Neuronal stem cell (in vitro differentiated cells): Measurements from ENCODE around the gene TBKBP1.

Experiments used
- DNase-seq: peaks from one replicate; pipeline ENCODE4 v3.0.0-alpha.2; 2013; ENCODE audit warnings: low spot score
- H2AFZ ChIP-seq: one replicate; pipeline ENCODE4 v1.6.1; 2013; ENCODE audit warnings: mild to moderate bottlenecking, low read length, inconsistent platforms
- H2AK5ac ChIP-seq: 2 replicates; pipeline ENCODE4 v1.6.1; 2013; ENCODE audit warnings: low read depth, mild to moderate bottlenecking, inconsistent platforms, low read length, moderate library complexity, mixed read lengths
- H2BK120ac ChIP-seq: 2 replicates; pipeline ENCODE4 v1.6.1; 2013; ENCODE audit warnings: low read depth, mild to moderate bottlenecking, inconsistent platforms, low read length, moderate library complexity, mixed read lengths
- H2BK12ac ChIP-seq: one replicate; pipeline ENCODE4 v1.6.1; 2013; ENCODE audit warnings: low read length, inconsistent platforms
- H2BK15ac ChIP-seq: 2 replicates; pipeline ENCODE4 v1.6.1; 2013; ENCODE audit warnings: mild to moderate bottlenecking, low read length, inconsistent platforms, mixed read lengths
- H2BK5ac ChIP-seq: one replicate; pipeline ENCODE4 v1.6.1; 2013; ENCODE audit warnings: inconsistent platforms, mild to moderate bottlenecking, low read length, moderate library complexity
- H3K14ac ChIP-seq: one replicate; pipeline ENCODE4 v1.6.1; 2013; ENCODE audit warnings: low read length, inconsistent platforms
- H3K18ac ChIP-seq: 2 replicates; pipeline ENCODE4 v1.6.1; 2013; ENCODE audit warnings: low read length, inconsistent platforms
- H3K23ac ChIP-seq: 2 replicates; pipeline ENCODE4 v1.6.1; 2013; ENCODE audit warnings: low read depth, mild to moderate bottlenecking, mixed read lengths, low read length, inconsistent platforms; ENCODE audit not compliant: poor library complexity
- H3K27ac ChIP-seq: replicated peaks from 3 replicates; pipeline ENCODE4 v1.5.1; 2013; ENCODE audit warnings: low read length, inconsistent platforms
- H3K27me3 ChIP-seq, 3 experiments: 2 replicates each; pipeline ENCODE4 v1.6.1; 2013; ENCODE audit warnings: low read length in 3 of 3, mild to moderate bottlenecking in 2 of 3, inconsistent platforms in 1 of 3, low read depth in 1 of 3, mixed read lengths in 1 of 3, moderate library complexity in 1 of 3; ENCODE audit not compliant: control insufficient read depth in 3 of 3, insufficient read depth in 3 of 3
- H3K36me3 ChIP-seq, 2 donors: replicated peaks in 1 of 2; 2 replicates each; pipeline ENCODE4 v1.6.1; 2013; ENCODE audit warnings: low read length in 2 of 2; ENCODE audit not compliant: control insufficient read depth in 2 of 2, insufficient read depth in 2 of 2
- H3K4ac ChIP-seq: 2 replicates; pipeline ENCODE4 v1.6.1; 2013; ENCODE audit warnings: inconsistent platforms, mild to moderate bottlenecking, low read length, moderate library complexity
- H3K4me1 ChIP-seq, 2 donors: 1 replicate in 1 of 2; 2 replicates in 1 of 2; pipeline ENCODE4 v1.6.1; 2013; ENCODE audit warnings: low read length in 2 of 2, low read depth in 1 of 2; ENCODE audit not compliant: control insufficient read depth in 2 of 2, insufficient read depth in 1 of 2
- H3K4me2 ChIP-seq: one replicate; pipeline ENCODE4 v1.6.1; 2013; ENCODE audit warnings: mild to moderate bottlenecking, low read length, inconsistent platforms; ENCODE audit not compliant: insufficient read depth, poor library complexity, severe bottlenecking
- H3K4me3 ChIP-seq, 2 donors: 2 replicates each; pipeline ENCODE4 v1.5.1; 2013; ENCODE audit warnings: low read length in 2 of 2, mild to moderate bottlenecking in 2 of 2, inconsistent platforms in 1 of 2, moderate library complexity in 1 of 2
- H3K79me1 ChIP-seq: one replicate; pipeline ENCODE4 v1.6.1; 2013; ENCODE audit warnings: low read depth, mild to moderate bottlenecking, inconsistent platforms, low read length, moderate library complexity
- H3K9ac ChIP-seq: one replicate; pipeline ENCODE4 v1.6.1; 2013; ENCODE audit warnings: mild to moderate bottlenecking, low read depth, low read length, inconsistent platforms; ENCODE audit not compliant: poor library complexity
- H3K9me3 ChIP-seq, 2 donors: replicated peaks in 1 of 2; 2 replicates each; pipeline versions ENCODE3 to v1.6.1; 2013; ENCODE audit warnings: low read length in 2 of 2, mild to moderate bottlenecking in 2 of 2, inconsistent platforms in 1 of 2, low read depth in 1 of 2, mixed read lengths in 1 of 2, moderate library complexity in 1 of 2; ENCODE audit not compliant: control insufficient read depth in 2 of 2, insufficient read depth in 1 of 2
- H4K8ac ChIP-seq: one replicate; pipeline ENCODE4 v1.6.1; 2013; ENCODE audit warnings: low read depth, mild to moderate bottlenecking, inconsistent platforms, low read length, moderate library complexity
- H4K91ac ChIP-seq: one replicate; pipeline ENCODE4 v1.6.1; 2013; ENCODE audit warnings: low read length, low read depth, mild to moderate bottlenecking, inconsistent platforms; ENCODE audit not compliant: poor library complexity
- WGBS, 2 donors: extraction: QIAGEN DNeasy Blood & Tissue Kit; methylation state at CpG; one replicate each; pipeline ENCODE4 v1.1.7; 2013; ENCODE audit warnings: missing lambda C conversion rate in 2 of 2, mixed read lengths in 1 of 2; ENCODE audit not compliant: insufficient read length in 2 of 2, insufficient replicate concordance in 1 of 2; ENCODE audit errors: extremely low coverage in 2 of 2; 5-methylcytosine and 5-hydroxymethylcytosine counted together

Gene TBKBP1

DNA sequence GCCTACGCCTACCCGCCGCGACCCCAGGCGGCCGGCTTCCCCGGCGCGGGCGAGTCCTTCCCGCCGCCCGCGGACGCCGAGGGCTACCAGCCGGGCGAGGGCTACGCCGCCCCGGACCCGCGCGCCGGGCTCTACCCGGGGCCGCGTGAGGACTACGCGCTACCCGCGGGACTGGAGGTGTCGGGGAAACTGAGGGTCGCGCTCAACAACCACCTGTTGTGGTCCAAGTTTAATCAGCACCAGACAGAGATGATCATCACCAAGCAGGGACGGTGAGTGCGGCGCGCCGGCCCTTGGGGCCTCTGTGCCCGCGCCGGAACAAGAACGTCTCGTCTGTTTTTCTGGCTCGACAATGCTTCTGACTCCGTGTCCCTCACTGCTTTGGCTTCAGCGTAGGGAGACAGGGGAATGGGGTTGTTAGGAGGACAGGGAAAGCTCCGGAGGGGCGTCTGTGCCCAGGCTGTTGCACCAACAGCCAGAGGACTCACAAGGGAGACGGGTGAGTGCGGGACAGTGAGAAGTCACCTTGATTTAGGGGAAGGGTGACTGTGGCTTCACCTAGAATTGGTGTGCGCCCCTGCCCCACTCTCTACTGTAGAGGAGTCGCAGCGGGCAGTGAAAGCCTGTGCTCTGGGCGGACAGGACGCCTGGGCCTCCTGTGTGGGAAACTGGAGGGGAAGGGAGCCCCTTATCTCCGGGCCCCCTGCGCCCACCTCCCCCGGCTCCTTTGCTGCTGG, 39.9 kb downstream of the TBKBP1 start:
- Histone ChIP-seq H2AFZ (peak overlapping the region; percentile 86), H3K4me2 (peak overlapping the region; percentile 73), H2AK5ac (no peak overlapping the region), H3K18ac (no peak overlapping the region), H2BK5ac (no peak overlapping the region), H3K27ac (no peak overlapping the region), H2BK15ac (no peak overlapping the region), H3K14ac (no peak overlapping the region), H3K9ac (peak overlapping the region; percentile 53), H2BK12ac (no peak overlapping the region), H3K4ac (no peak overlapping the region), H3K23ac (peak overlapping the region; percentile 5), H3K4me1 (peaks cover 3 to 4% of the 10 kb centered on the region in 2 donors), H3K36me3 (no peaks in the 10 kb centered on the region), H3K9me3 (no peaks in the 10 kb centered on the region), H2BK120ac (no peak overlapping the region), H3K4me3 (peak overlapping the region in 1 of 2 donors; percentile 80), H3K27me3 (peaks cover 11 to 84% (median 44%) of the 10 kb centered on the region in 3 experiments), H3K79me1 (no peaks in the 10 kb centered on the region), H4K8ac (no peak overlapping the region), H4K91ac (no peak overlapping the region)
- DNase-seq = no peak
- no CpG with 5 or more reads among the region's 60 CpGs for WGBS, 2 donors

DNA sequence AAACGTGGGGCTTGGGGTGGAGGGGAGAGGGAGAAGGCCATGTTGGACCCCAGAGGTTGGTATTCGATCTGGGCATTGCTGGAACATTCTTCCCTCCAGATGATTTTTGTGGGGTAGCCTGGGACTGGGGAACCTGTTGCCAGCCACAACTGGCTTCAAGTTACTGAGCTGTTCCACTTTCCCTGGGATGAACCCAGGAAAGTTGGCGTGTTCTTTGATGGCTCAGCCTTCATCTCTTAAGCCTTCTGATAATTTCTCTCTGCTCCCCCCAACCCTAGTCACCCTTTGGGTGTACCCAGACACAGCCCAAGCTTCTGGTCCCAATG, 41.1 kb downstream of the TBKBP1 start:
- H3K27me3 ChIP-seq = peaks cover 11 to 73% (median 44%) of the 10 kb centered on the region in 3 experiments
- no peak overlapping the region for H4K91ac ChIP-seq
- no peak overlapping the region for H2BK12ac ChIP-seq
- H4K8ac ChIP-seq = no peak overlapping the region
- H3K4me2 ChIP-seq = no peak overlapping the region
- no peaks in the 10 kb centered on the region for H3K9me3 ChIP-seq
- H3K23ac ChIP-seq = no peak overlapping the region
- no peak overlapping the region for H2BK120ac ChIP-seq
- H2BK5ac ChIP-seq = no peak overlapping the region
- no peak overlapping the region for H3K9ac ChIP-seq
- no peak overlapping the region for H3K18ac ChIP-seq
- H3K27ac ChIP-seq = no peak overlapping the region
- DNase-seq = no peak
- H3K14ac ChIP-seq = no peak overlapping the region
- no peak overlapping the region for H3K4me3 ChIP-seq
- H3K4ac ChIP-seq = no peak overlapping the region
- no peak overlapping the region for H2AFZ ChIP-seq
- no peaks in the 10 kb centered on the region for H3K79me1 ChIP-seq
- H3K36me3 ChIP-seq = no peaks in the 10 kb centered on the region
- no peak overlapping the region for H2BK15ac ChIP-seq
- H2AK5ac ChIP-seq = no peak overlapping the region
- peaks cover 3 to 4% of the 10 kb centered on the region in 2 donors for H3K4me1 ChIP-seq
- WGBS, 2 donors = no CpG with 5 or more reads among the region's 3 CpGs

DNA sequence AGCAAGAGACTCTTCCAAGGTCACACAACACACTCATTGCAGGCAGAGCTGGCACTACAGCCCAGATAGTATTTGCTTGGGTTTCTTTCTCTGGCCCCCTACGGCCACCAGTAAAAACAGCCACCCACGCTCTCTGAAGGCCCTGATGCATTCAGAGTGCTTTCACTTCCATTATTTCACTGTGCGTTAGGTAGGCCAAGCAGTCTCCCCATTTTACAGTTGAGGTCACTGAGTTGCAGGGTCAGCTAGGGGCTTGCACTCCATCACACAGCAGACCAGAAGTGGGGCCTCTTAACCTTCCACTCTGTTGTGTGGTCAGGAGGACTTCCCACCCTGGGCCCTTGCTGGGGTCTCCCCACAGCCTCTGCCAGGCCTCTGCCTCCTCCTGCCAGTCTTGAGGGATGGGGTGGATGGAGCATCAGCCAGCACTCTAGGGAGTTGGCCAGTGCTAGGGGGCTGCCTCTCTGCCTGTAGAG, 41.6 kb downstream of the TBKBP1 start:
- Histone ChIP-seq H3K18ac (no peak overlapping the region), H3K27ac (no peak overlapping the region), H3K4me3 (no peak overlapping the region), H3K9ac (no peak overlapping the region), H3K9me3 (no peaks in the 10 kb centered on the region), H2AFZ (no peak overlapping the region), H3K14ac (no peak overlapping the region), H3K4ac (no peak overlapping the region), H3K4me2 (no peak overlapping the region), H4K91ac (no peak overlapping the region), H2BK5ac (no peak overlapping the region), H2BK15ac (no peak overlapping the region), H3K27me3 (peaks cover 11 to 69% (median 44%) of the 10 kb centered on the region in 3 experiments), H3K36me3 (no peaks in the 10 kb centered on the region), H2BK12ac (no peak overlapping the region), H4K8ac (no peak overlapping the region), H2BK120ac (no peak overlapping the region), H3K23ac (peak overlapping the region; percentile 44), H3K4me1 (peaks cover 3 to 4% of the 10 kb centered on the region in 2 donors), H3K79me1 (no peaks in the 10 kb centered on the region), H2AK5ac (no peak overlapping the region)
- no CpG with 5 or more reads among the region's 3 CpGs for WGBS, 2 donors
- no peak for DNase-seq

DNA sequence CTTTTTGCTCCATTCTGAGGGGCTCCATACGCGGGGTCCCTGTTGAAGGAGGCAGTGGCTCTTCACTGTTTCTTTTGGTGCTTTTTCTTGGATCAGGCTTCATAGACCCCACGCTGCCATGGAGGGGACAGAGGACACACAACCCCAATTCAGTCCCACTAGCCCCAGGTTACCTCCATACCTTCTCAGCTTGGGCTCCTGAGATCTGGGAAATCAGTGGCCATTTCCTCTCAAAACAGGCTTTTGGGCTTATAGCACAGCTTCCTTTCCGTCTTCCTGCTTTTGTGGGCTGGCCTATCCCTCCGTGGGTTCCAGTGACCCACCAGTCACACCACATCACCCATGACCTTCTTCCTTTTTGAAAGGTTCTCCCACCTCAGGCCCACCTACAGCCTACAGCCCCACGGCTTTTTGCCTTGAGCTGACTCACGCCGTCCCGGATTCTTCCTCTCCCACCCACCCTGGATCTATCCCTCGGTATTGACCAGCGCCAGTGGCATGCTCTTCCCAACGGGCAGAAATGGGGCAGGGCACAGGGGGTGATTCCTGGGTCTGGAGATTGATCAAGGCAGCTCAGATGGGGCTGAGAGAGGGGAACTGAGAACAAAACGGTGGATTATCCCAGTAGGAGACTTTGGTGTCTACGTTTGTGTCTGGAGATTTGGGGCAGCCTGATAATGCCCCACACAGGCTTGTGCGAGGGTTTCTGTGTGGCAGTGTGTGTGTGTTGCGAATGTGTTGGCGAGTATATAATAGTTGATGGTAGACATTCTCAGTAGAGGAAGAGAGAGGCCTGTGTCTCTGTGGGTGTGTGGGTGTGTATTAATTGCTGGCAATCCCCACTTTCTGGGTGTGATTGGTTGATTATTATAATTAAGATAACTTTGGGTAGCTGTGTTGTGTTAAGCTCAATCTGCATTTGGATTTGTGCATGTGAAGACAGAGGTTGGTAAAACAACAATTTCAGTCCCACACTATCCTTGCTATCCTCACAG, 42.8 kb downstream of the TBKBP1 start:
- no peak overlapping the region for H2BK15ac ChIP-seq
- no peak overlapping the region for H3K4me2 ChIP-seq
- no peak overlapping the region for H2BK12ac ChIP-seq
- no peak for DNase-seq
- H4K91ac ChIP-seq = no peak overlapping the region
- H3K9me3 ChIP-seq = no peaks in the 10 kb centered on the region
- no peak overlapping the region for H2AK5ac ChIP-seq
- no CpG with 5 or more reads among the region's 17 CpGs for WGBS, 2 donors
- H2AFZ ChIP-seq = no peak overlapping the region
- H3K18ac ChIP-seq = no peak overlapping the region
- no peak overlapping the region for H3K23ac ChIP-seq
- H3K4me3 ChIP-seq = no peak overlapping the region
- no peaks in the 10 kb centered on the region for H3K36me3 ChIP-seq
- peaks cover 11 to 65% (median 41%) of the 10 kb centered on the region in 3 experiments for H3K27me3 ChIP-seq
- no peak overlapping the region for H4K8ac ChIP-seq
- peaks cover 3 to 4% of the 10 kb centered on the region in 2 donors for H3K4me1 ChIP-seq
- no peak overlapping the region for H3K27ac ChIP-seq
- H3K14ac ChIP-seq = no peak overlapping the region
- no peak overlapping the region for H2BK5ac ChIP-seq
- H3K4ac ChIP-seq = no peak overlapping the region
- no peak overlapping the region for H2BK120ac ChIP-seq
- no peaks in the 10 kb centered on the region for H3K79me1 ChIP-seq
- no peak overlapping the region for H3K9ac ChIP-seq
